H1 (cell line): ENCODE data around the gene ARPC4. TPM values are rescaled to one million over a fixed set of nuclear protein-coding genes. Genes with fewer than 3 reads are reported as not detected.

Experiments used
- BACH1 ChIP-seq: IDR thresholded peaks from 2 replicates; pipeline ENCODE4 v1.6.1; 2012; ENCODE audit warnings: low read length, improper control_type of control experiment
- JUND ChIP-seq: IDR thresholded peaks from 2 replicates; pipeline ENCODE4 v1.6.1; 2011; ENCODE audit warnings: mild to moderate bottlenecking, improper control_type of control experiment, low read length
- KDM1A ChIP-seq: fragments of 200-600, 300-600 bp; sonication (generic); IDR thresholded peaks from 2 replicates; pipeline ENCODE4 v1.7.1; 2016; ENCODE audit warnings: mild to moderate bottlenecking, low read length, borderline replicate concordance
- SIX5 ChIP-seq: IDR thresholded peaks from 2 replicates; pipeline ENCODE4 v1.6.1; 2011; ENCODE audit warnings: mild to moderate bottlenecking, low read depth, low read length
- YY1 ChIP-seq: IDR thresholded peaks from 2 replicates; pipeline ENCODE4 v1.6.1; 2011; ENCODE audit warnings: low read depth, mild to moderate bottlenecking, low read length
- polyA plus RNA-seq, 7 experiments: library from polyadenylated mRNA; depleted of rRNA in 3 of 7; stranded (reverse) in 5 of 7; unstranded in 2 of 7; fragments of >200 nt in 5 of 7; fragments of 200-250 nt in 2 of 7; gene quantifications; 1 replicate in 5 of 7; 2 replicates in 1 of 7; 4 replicates in 1 of 7; pipeline versions ENCODE4 v1.2.1 to v1.2.3, GENCODE V29; 2011 to 2013; ENCODE audit warnings: missing spikeins in 2 of 7, mixed read lengths in 2 of 7
- total RNA-seq: library from RNA; stranded (reverse); fragmentation: NEBNext Ultra II Directional; extraction: Animal tissue kit (Norgen Biotek cat#: 25700); gene quantifications from 2 replicates; pipeline ENCODE4 v1.2.1, GENCODE V29; 2021

ARPC4 gene
- total and polyA plus RNA-seq, 2 of the 8 experiments (the other 6 are each of a cell fraction or from before 2014, with no cell fraction given), result 138 to 154 TPM

GRCh38 chr3:9743548-9743947 is 49.3 kb upstream of the ARPC4 start (continued):
- TF ChIP-seq YY1 (no peak), KDM1A (no peak), JUND (no peak), BACH1 (no peak), SIX5 (no peak)
- TF ChIP-seq, all 59 proteins: peak for 0
